ENCODE measurements around the gene PRM3.

PRM3 gene

DNA sequence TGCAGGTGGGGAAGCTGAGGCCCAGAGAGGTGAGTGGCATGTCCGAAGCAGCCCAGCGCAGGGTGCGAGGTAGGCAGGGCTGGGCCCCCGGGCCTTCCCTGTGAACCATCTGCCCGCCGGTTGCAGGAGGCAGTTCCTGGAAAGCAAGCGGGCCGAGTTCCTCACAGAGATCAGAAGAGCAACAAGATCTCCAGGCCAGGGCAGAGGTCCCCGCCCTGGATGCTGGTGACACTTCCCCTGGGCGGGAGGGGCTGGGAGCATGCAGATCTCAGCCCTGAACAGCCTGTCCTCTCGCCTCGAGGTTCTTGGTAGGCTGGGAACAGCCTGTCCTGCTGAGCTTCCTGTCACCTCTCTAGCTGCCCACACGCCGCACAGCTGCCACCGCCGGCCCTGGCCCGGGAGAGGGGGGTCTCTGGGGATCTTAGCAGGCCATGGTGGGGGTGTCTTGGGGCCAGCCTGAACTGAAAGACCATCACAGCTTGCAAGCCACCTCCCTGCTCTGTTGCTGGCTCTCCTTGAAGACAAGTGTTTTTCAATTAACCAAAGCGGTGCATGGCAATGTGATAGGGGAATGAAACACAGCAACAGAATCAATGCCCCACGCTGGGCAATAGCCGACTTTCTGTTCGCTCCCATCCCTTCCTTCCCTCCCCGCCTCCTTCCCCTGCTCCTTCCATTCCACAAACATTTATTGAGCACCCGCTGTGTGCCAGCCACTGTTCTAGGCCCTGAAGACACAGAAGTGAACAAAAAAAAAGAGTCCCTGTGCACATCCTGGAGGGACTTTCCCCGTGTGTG lies 49.1 kb downstream of the PRM3 start:
- DNase-seq, result no peak

All from NCI-H2171 treated with DMSO at 0.1 percent for 48 hours (cell line).